Measurements from ENCODE around the gene BCL7A. TPM values are rescaled to one million over a fixed set of nuclear protein-coding genes. Genes with fewer than 3 reads are reported as not detected.

The BCL7A gene
- total RNA-seq, 1 donor from 2014 or later = 12.4 TPM

- peak; percentile 80 for DNase-seq (ENCODE audit: low read depth)
- no peak for TF ChIP-seq CTCF (conservative IDR thresholded peaks at IDR 0.05; ENCODE audit: low read depth, low read length)
- H3K4me3 ChIP-seq (ENCODE audit: low read depth, low read length) = no peak overlapping the region
Measured at GRCh38 chr12:122072031-122072970, 50.6 kb downstream of the BCL7A start.

- no peak for TF ChIP-seq CTCF (conservative IDR thresholded peaks at IDR 0.05; ENCODE audit: low read depth, low read length)
- no peak for DNase-seq (ENCODE audit: low read depth)
- H3K4me3 ChIP-seq (ENCODE audit: low read depth, low read length) = no peak overlapping the region
Measured at GRCh38 chr12:122073815-122074214, 52.1 kb downstream of the BCL7A start.

GRCh38 chr12:122076743-122077495 is 55.2 kb downstream of the BCL7A start:
- DNase-seq (ENCODE audit: low read depth) = no peak
- TF ChIP-seq CTCF (conservative IDR thresholded peaks at IDR 0.05; ENCODE audit: low read depth, low read length) = no peak
- H3K4me3 ChIP-seq (ENCODE audit: low read depth, low read length) = no peak overlapping the region

- no peak for TF ChIP-seq CTCF (conservative IDR thresholded peaks at IDR 0.05; ENCODE audit: low read depth, low read length)
- no peak for DNase-seq (ENCODE audit: low read depth)
Measured at GRCh38 chr12:122078141-122079032, 56.7 kb downstream of the BCL7A start, which contains the start of gene MLXIP. MLXIP (plus strand) TSS chr12:122078756; CDS start chr12:122078854, 98 bp downstream.

GRCh38 chr12:122079033-122079531 is 57.4 kb downstream of the BCL7A start:
- no peak for DNase-seq (ENCODE audit: low read depth)
- H3K4me3 ChIP-seq (ENCODE audit: low read depth, low read length) = peak overlapping the region; percentile 96
- TF ChIP-seq CTCF (conservative IDR thresholded peaks at IDR 0.05; ENCODE audit: low read depth, low read length) = no peak

More at GRCh38 chr12:122078141-122079032, 56.7 kb downstream of the BCL7A start, which contains the start of gene MLXIP:
- H3K4me3 ChIP-seq (ENCODE audit: low read depth, low read length) = peak within 1 kb of the TSS; percentile 96

GRCh38 chr12:122079532-122080081 is 57.9 kb downstream of the BCL7A start:
- TF ChIP-seq CTCF (conservative IDR thresholded peaks at IDR 0.05; ENCODE audit: low read depth, low read length) = no peak
- DNase-seq (ENCODE audit: low read depth) = no peak
- H3K4me3 ChIP-seq (ENCODE audit: low read depth, low read length) = peak overlapping the region; percentile 96
